Fibroblast of skin of right quadriceps (primary cell): Measurements from ENCODE around the gene SAMD7.

Experiments used
- DNase-seq: peaks from one replicate; pipeline ENCODE4 v3.0.0-alpha.2; 2013

SAMD7 gene

DNA sequence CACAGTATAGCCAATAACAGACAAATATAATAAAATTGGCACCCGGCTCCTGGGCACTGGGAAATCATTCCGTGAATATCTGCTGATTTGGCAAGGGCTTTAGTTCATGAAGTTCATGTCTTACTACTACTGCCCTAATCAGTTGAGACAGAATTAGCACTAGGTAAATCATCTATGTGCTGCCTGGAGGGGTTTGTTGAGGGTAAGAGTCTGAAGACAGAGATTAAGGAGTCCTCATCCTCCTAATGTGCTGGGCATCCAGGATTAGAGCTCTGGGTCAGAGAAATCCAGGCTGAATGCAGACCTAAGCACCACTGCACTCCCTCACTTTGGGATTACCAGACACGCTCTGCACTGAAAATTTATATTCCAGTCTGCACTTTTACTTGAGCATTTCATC is 2.0 kb downstream of the SAMD7 start:
- no peak for DNase-seq

DNA sequence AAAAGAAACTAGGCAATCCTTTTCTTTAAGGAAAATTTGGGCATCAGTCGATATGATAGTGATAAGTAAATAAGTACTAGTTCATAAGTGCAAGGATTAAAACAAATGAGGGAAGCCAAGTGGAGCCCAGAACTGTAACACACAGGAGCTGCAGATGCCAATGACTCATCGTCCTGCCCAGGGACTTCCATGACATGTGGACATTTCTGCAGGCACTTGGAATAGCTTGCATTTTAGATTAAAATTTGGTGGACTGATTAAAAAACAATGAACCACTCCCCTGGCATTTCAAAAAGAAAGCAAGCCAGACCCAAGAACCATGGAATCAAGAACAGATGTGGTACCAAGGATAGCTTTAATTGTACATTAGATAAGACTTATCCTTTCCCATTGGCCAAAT is 2.9 kb downstream of the SAMD7 start:
- no peak for DNase-seq

DNA sequence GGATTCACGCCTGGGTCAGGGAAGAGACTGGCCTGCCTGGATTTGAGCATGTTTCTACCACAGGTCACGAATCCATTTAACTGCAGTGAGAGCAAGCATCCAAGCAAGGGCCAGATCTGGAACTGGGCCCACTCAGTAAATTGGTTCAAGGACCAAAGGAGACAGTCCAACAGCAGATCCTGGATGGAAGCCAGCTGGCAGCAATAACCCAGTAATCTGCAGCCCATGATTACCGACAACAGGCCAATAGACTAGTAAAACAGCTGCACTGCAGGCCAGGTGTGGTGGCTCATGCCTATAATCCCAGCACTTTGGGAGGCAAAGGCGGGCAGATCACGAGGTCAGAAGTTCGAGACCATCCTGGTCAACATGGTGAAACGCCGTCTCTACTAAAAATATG is 11.8 kb downstream of the SAMD7 start:
- DNase-seq = no peak

DNA sequence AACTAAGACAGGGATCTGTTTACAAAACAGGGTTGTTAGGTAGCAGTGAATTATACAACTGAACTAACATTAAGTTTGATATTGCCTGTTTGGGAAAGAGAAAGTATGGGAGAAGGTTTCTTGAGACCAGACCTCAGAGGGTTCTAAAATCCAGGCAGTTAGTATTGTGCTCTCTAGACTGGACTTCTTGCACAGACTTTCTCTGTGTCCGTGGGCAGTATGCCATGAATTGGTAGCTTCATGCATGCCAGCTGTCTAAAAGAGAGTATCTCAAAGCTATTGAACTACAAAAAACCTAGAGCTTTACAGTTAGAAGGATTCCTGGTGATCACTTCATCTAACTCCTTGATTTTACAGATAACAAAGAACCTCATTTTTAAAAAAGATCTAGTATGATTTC is 12.5 kb downstream of the SAMD7 start:
- no peak for DNase-seq

DNA sequence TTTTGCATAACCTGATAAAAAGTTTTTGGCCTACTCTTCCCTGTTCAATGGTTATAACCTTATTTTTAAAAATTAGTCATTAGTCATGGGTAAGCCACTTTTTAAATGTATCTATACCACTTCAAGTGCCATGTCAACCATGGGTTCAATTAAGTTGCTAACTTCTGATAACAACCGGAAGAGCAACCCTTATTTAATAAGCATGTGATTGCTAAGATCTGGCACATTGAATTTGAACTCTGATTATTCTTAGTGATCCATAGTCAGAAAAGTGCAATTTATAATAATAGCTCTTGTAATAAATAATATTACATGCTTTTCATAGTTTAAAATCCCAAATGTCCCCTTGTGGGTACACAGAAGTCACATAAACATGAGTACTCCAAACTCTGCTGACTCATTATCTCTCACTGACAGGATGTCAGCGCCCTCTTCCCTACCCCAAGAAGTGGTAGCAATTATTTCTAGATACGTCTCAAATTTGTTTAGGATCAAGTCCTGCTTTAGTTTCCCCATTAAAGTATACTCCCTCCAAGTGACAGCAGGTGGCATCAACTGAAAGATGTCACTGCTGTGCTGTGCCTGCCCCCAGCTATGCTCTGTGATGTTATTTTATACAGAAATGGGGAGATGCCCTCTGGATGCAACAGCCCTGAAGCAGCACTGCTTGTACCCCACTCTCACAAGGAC is 18.6 kb downstream of the SAMD7 start:
- no peak for DNase-seq

DNA sequence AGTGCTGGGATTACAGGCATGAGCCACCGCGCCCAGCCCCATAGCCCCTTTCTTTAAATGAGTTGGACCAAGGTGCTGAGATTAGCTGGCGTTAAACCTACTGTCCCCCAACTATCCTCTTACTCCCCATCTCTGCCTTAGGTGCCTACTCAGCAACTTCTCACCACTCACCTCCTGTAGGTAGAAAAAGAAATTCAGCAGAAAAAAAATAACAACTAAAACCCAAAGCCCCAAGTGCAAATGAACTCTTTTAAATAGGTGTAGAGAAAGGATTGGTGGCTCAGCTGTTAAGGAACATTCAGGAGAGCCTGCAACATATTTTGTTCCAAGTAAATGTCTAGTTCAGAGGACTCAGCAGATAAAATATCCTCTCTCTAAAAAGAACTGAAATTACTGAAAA is 19.5 kb downstream of the SAMD7 start:
- no peak for DNase-seq

DNA sequence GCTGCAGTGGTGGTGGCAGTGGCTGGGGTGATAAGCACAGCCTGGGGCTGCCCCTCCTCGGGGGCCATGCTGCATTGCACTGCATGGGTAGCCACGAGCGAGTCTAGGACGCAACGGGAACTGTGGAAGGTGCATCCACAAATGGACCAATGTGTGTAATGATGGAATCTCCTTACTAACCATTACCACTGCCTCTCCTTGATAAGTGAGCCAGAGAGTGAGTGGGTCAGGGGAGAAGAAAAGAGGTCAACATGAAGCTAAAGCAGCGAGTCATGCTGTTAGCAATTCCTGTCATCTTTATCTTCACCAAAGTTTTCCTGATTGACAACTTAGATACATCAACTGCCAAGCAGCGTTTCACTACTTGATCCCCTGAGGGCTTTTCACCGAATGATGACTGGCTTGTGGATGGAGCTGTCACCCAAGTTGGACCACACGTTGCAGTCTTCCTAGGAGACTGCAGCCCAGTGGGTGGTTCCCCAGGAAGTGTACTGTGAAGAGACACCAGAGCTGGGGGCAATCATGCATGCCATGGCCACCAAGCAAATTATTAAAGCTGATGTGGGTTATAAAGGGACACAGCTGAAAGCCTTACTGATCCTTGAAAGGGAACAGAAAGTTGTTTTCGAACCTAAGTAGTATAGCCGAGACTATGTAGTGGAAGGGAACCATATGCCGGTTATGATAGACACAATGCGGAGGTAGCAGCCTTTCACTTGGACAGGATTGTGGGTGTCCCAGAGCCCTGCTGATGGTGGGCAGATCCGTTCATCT is 20.6 kb downstream of the SAMD7 start:
- no peak for DNase-seq

DNA sequence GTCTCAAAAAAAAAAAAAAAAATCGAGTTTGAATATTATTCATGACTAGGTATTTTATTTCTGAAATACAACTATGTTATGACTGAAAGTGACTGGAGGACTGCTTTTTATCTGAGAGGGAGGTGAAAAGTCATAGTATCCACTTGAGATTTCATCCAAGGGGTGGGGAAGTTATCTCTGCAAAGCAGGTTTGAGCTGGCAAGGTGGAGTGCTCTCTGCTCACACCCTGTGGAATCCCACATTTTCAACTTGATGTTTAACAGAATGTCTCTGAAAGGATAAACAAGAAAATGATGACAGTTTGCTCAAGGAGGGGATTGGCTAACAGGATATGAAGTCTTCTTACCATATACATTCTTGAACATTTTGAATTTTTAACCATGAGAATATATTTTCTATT is 27.9 kb downstream of the SAMD7 start:
- DNase-seq = no peak

DNA sequence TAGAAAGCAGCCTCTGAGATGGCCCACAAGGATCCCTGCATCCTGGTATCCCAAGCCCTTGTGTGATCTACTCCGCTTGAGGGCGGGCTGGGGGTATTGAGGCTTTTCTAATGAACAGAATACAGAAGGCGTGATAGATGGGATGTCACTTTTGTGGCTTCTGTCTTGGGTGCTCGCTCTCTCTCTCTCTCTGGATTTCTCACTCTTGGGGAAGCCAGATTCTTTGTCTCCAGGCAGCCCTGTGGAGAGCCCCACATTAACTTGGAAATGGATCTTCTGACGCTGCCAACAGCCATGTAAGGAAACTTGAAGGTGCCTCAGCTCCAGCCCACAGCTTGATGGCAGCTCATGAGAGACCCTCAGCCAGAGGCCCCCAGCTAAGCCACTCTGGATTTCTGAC is 28.4 kb downstream of the SAMD7 start:
- DNase-seq = no peak

DNA sequence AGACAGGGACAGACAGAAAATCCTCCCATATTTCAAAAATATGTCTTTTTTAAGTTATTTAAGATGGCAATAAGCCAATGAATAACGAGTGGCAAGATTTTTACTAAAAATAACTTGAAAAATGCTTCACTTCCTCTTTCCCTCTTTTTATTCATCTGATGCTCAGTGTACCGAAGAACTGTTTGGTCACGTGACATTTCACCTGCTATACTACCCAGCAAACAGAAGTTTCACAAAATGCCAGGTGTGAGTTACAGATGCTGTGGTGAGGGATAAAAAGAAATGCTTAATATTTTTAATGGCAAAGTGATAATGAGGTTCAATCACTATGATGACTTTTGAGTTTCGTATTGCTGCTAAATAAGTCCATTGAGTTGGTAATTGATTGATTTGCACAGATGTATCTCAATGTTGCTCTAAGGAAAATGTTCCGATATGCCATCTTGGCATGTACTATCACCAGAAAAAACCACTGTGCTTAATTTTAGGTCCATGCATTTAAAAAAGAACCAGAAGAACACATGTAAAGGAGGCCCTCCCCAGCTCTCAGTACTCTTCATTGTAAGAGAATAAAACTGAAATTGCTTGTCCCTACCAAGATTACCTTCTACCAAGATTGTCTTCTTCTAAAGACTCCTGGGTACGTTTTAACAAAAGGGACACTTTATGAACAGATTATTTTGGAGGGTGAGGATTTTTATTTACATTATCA is 29.3 kb downstream of the SAMD7 start:
- no peak for DNase-seq

DNA sequence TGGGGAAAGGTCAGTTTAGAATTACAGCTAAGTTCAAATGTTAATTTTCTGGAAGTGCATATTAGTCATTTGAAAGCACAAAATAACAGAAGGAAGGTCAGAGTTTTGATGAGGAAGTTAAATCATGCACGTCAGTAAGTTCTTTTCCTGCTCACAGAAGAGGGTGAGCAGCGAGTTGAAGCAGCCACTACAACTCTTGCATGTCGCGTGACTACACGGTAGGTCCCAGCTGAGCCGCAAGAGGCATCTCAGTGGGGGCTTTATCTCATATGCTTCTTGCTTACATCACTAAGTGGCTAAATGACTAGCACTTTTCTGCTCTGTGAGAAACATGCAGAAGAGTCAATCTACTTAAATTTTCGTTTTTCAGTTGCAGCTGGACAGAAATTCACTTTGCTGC is 33.9 kb downstream of the SAMD7 start:
- no peak for DNase-seq

DNA sequence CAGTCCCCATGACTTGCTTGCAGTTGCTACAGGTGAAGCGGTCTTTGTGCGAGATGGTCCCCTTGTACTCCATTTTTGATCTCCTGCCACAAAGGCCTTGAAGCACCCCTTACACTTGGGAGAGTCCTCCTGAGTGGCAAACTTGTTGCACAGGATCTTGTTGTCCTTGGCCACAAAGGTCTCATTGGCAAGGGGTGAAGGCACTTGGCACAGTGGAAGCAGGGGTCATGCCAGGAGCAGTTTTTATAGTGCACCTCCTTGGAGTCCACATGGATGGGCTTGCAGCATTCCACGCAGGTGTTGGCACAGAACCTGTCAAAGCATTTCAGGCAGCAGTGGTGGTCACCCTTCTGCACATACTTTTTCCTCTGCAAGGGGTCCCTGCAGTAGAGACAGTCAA is 35.0 kb downstream of the SAMD7 start:
- DNase-seq = no peak

DNA sequence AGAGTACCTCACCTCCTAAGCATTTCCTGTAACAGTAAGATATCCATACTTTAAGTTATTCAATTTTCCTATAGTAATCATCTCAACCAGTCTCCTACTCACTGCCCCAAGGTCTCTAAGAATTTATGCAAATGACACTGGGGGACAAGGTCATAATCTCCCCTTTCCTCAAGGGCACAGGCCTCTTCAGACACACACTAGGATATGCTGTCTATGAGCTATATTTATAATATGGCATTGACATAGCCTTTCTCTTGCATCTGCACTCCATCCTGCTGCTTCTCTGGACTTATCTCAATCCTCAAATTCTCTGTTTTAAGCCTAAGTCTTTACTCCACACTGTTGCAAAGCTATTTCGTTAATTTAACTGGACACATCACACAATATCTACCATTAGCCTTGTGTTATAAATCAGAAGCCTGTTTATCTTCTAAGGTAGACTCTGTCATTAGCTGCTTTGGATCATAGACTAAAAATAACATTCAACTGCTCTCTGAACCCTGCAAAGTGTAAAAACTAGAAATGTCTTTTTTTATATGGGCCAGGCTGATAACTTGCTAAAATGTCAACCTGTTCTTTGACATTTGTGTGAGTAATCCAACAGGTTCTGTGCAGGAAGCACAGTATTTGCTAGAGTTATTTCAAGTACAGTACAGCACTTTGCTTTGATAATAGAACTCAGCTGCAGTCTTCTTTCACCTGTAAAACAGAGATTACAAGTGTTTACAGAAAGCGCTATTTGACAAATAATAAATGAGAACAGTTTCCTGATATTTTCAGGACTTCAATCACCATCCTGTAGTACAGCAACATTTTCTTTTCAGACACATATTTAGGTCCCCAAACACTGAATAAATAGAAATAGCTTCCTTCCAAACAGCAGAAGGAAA is 37.4 kb downstream of the SAMD7 start:
- no peak for DNase-seq

DNA sequence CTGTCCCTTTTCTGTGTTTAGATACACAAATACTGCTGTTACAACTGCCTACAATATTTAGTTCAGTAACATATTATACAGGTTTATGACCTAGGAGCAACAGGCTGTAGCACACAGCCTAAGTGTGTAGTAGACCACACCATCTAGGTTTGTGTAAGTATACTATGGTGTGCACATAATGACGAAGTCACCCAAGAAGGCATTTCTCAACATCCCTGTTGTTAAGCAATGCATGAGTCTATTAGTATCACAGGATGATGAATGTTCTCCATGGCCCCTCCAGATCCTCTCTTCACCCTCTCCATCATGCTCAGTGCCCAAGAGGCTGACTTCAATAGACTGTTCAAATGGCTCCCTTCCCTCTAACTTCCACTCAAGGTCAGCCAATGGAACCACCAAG is 40.7 kb downstream of the SAMD7 start:
- no peak for DNase-seq

DNA sequence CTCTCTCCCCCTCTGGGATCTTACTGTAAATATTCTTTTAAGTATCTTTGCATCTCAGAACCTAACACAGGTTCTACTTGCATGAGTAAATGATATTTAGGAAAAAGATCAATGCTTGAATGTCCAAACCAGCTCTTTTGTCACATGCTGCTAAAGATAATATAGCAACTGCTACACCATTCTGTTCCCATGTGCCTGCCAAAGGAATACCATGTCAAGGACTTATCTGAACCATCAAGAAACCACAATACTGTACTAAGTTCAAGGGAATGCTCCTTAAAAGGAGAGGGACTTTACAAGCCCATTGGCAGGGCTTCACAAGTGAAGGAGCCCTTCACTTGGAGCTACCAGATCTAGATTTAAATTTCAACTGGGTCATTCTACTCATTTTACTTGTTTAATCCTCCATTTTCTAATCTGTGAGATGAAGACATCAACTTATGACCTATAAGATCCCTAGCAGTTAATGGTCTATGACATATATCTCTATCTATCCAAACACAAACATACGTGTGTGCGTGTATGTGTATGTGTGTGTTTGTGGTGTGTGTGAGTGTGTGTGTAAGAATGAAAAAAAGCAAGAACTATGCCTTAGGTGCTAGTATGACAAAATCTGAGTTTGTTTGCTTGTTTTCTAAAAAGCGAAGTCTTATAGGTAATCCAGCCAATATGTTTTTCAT is 42.2 kb downstream of the SAMD7 start:
- DNase-seq = no peak

DNA sequence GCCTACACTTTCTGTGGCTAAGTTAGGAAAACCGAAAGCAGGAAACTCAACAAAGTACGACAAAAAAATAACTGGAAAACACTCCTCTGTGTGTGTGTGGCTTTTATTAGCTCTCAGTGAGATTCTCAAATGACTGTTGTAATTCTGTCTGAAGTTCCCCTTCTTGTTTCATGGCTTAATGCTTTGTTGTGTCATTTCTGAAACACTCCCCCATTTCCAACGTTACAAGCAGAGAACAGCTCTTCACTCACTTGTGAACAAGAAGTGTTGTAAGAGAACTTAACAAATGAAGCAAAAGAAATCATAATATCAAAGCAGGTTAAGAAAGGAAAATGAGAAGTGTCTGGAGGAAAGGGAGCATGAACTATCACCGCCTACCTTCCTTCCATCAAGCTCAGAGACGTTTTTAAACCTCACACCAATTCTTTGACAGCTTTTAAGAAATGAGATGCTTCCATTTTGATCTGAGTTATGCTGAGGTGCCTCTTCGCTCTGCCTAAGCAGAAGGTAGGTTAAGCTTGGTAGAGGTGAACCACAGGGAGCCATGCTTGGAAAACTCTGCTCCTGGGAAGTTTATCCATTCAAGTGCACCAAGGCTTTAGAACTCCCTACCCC is 42.9 kb downstream of the SAMD7 start:
- no peak for DNase-seq

DNA sequence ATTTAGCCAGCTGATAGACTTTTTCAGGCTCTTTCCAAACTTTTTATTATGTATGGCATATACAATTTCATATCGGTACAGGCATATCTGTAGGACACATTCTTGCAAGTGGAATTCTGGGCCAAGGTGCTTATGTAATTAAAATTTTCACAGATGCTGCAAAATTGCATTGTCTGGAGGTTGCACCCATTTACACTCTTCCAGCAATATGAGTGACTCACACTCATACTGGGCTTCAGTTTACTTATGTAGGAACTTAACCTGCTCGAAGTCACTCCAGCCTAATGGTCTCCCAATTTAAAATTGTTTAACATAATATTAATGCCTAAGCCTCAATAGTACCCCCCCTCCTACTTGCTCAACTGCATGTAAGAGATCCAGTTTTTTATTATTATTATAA is 44.0 kb downstream of the SAMD7 start:
- no peak for DNase-seq

DNA sequence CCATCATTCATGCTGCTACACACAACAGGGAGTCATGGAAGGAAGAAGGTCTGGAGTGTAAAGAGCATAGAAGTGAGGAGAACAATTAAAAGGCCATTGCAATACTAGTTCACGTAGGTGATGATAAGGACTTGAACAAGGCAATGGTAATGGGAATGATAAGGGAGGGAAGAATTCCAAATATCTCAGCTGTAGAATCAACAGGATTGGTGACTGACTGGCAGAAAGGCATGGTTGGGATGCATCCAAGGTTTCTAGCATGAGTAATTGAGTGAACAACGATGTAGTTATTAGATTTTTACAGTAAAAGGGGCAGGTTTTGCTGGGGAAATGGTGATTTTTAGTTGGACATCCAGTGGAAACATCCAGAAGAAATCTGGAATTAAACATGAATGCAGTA is 52.8 kb downstream of the SAMD7 start:
- DNase-seq = peak; percentile 4

DNA sequence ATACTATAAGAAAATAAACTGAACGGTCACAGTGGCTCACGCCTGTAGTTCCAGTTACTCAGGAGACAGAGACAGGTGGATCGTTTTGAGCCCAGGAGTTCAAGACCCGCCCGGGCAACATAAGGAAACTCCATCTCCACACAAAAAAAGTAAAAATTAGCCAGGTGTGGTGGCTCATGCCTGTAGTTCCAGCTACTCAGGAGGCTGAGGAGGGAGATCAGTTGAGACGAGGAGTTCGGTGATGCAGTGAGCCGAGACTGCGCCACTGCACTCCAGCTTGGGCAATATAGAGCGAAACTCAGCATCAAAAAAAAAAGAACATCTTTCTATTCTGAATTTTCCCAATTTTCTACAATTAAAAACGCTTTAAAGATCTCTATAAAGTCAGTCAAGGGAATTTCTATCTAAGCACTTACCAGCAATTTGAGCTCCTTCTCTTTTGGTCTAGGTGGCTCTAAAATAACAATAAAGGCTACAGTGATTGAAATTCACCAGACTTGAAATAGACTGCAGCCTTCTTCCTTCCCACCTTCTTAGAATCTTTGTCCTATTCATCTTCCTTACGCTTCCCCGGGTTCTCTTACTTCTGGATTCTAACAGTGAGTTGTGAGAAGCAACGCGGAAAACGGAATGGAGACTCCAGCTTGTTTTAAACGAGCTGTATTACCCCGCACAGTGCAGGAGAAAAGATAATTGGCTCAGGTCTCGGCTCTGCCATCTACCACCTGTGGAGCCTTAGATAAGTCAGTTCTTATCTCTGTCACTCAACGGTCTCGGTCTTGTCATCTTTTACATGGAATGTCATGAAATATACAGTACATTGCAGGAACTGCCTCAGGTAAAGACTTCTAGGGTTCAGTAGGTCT is 54.4 kb downstream of the SAMD7 start:
- DNase-seq = peak; percentile 1

DNA sequence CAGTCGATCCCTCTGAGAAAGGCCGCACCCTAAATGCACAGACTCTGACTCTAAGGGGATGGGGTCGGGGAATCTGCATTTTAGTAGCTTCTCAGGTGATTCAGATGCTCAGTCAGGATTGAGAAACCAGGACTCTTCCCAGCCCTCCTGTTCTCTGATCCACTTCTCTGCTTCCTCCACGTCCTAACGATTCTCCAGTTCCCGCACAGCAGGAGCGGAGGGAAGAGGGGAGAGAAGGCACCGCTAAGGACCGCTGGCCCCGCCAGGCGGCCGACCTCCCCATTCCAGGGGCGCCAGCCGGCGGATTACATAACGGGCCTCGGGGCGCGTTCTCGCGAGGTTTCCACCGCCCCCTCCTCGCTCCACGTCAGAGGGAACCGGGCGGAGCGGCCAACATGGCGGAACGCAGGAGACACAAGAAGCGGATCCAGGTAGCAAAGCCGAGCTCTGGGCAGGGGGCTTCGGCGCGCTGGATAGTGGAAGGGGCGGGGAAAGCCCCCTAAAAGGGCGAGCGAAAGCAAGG is 55.1 kb downstream of the SAMD7 start, which contains the start of gene SEC62:
Gene SEC62 (plus strand): TSS at position 380 of the 523 bp plus-strand sequence. CDS start 16 bp downstream, at position 396.
- DNase-seq = peak; percentile 91
